ENCODE results near the gene RGS5. TPM values are rescaled to one million over a fixed set of nuclear protein-coding genes. Genes with fewer than 3 reads are reported as not detected.
A peak's percentile ranks its signal among the peaks of the same experiment; 100 is the strongest.

Gene RGS5
- total and polyA plus RNA-seq, 7 donors, result 2.8 to 285 (median 155) TPM

DNA sequence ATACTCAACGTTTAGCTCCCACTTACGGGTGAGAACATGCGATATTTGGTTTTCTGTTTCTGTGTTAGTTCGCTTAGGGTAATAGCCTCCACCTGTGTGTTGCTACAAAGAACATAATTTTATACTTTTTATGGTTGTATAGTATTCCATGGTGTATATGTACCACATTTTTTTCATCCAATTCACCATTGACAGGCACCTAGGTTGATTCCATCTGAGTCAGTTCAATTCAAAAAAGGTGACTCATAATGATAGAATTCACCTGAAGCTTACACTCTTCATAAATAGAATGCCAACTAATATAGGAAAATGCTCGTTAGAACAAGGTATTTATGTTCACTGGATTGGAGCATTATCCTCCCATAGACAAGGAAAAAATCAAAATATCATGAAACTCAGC, 95.1 kb downstream of the RGS5 start:
- Histone ChIP-seq H3K27ac (no peak overlapping the region), H3K4me3 (no peak overlapping the region), H3K36me3 (no peaks in the 10 kb centered on the region), H3K27me3 (no peaks in the 10 kb centered on the region), H3K9me3 (no peaks in the 10 kb centered on the region), H3K4me1 (peaks cover 0 to 34% (median 24%) of the 10 kb centered on the region in 4 donors)
- no peak for TF ChIP-seq POLR2A (IDR thresholded peaks at IDR 0.05)
- no peak for TF ChIP-seq POLR2AphosphoS5 (IDR thresholded peaks at IDR 0.05)
- no peak for TF ChIP-seq EP300 (IDR thresholded peaks at IDR 0.05)
- TF ChIP-seq, protein P1, sequence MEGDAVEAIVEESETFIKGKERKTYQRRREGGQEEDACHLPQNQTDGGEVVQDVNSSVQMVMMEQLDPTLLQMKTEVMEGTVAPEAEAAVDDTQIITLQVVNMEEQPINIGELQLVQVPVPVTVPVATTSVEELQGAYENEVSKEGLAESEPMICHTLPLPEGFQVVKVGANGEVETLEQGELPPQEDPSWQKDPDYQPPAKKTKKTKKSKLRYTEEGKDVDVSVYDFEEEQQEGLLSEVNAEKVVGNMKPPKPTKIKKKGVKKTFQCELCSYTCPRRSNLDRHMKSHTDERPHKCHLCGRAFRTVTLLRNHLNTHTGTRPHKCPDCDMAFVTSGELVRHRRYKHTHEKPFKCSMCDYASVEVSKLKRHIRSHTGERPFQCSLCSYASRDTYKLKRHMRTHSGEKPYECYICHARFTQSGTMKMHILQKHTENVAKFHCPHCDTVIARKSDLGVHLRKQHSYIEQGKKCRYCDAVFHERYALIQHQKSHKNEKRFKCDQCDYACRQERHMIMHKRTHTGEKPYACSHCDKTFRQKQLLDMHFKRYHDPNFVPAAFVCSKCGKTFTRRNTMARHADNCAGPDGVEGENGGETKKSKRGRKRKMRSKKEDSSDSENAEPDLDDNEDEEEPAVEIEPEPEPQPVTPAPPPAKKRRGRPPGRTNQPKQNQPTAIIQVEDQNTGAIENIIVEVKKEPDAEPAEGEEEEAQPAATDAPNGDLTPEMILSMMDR (IDR thresholded peaks at IDR 0.05), result no peak
- intact Hi-C loops (cut with DNase I), result no loop called here
- no peak for DNase-seq
- WGBS, 2 donors, result 92% methylated on average over 5 of the region's 5 CpGs

DNA sequence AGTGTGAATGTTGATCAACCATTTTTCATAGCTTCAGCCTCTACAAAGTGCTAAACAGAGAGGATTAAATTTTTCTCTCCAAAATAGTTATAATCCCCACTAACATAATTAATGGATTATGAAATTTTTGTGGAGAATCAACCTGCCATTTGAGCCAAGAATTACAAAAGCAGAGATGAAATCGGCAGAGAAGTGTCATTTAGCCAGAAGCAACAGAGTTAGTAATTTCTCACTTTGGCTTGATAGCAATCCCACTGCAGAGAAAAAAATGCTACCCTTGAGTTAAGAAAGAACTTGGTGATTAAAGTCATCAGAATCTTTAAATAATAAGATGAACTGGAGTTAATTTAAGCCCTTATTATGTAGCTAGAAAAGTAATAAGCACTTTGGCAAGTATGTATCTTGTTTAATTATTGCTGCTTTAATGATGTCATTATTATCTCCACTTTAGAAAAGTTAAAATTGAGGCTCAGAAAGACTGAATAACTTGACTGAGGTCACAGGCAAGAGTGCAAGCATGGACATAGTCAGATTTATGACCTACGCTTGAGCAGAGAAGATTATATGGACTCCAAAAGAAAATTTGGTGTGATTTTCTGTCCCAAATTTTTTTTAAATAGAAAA, 96.2 kb downstream of the RGS5 start:
- TF ChIP-seq, protein P1 (IDR thresholded peaks at IDR 0.05), result no peak
- TF ChIP-seq EP300 (IDR thresholded peaks at IDR 0.05) (no peak), POLR2A (IDR thresholded peaks at IDR 0.05) (no peak)
- no peaks in the 10 kb centered on the region for H3K36me3 ChIP-seq
- peaks cover 0 to 34% (median 24%) of the 10 kb centered on the region in 4 donors for H3K4me1 ChIP-seq
- intact Hi-C loops (cut with DNase I), result no loop called here
- no peak for DNase-seq
- WGBS, 2 donors, result 71 to 75% methylated on average over 2 of the region's 2 CpGs
- peak overlapping the region in 1 of 4 donors; percentile 15 for H3K27ac ChIP-seq
- no peaks in the 10 kb centered on the region for H3K27me3 ChIP-seq
- H3K9me3 ChIP-seq, result no peaks in the 10 kb centered on the region
- no peak overlapping the region for H3K4me3 ChIP-seq

DNA sequence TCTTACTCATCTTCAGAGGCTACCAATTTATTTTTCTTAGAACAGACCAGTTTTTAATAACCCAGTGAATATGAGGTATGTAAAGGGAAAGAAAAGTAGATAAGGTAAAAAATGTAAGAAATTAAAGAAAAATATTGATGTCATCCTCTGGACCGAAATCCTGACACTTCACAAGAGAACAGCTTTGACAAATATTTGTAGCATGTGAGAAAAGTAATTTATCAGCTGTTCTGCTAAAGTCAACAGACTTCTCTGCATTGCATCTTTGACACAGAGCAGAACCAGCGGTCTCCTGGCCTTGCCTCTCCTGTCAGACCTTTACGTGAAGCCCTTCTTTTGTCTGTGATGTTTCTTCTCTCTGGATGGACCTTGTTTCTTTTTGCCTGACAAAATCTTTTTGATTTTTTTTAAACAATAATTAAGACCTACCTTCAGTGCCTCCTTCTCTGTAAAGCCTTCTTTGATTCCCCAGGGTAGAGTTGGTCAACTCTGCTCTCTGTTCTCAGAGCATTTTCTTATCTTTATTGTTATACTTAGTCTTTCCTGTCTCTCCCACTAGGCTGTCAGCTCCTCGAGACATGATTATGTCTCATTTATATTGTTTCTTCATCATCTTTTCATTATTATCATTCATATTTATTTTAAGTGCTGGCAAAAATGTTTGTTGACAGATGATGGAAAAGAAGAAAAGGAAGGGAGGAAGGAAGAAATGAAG, 98.2 kb downstream of the RGS5 start:
- intact Hi-C loops (cut with DNase I), result no loop called here
- H3K27ac ChIP-seq, result peak overlapping the region; percentile 46 to 68 (median 58)
- no peaks in the 10 kb centered on the region for H3K27me3 ChIP-seq
- TF ChIP-seq POLR2AphosphoS5 (IDR thresholded peaks at IDR 0.05) (peak; percentile 21 to 79 (median 71)), EP300 (IDR thresholded peaks at IDR 0.05) (no peak), POLR2A (IDR thresholded peaks at IDR 0.05) (no peak)
- no peaks in the 10 kb centered on the region for H3K36me3 ChIP-seq
- no peak for DNase-seq
- 50 to 58% methylated on average over 4 of the region's 4 CpGs for WGBS, 2 donors
- peaks cover 0 to 34% (median 24%) of the 10 kb centered on the region in 4 donors for H3K4me1 ChIP-seq
- no peak overlapping the region for H3K4me3 ChIP-seq
- no peaks in the 10 kb centered on the region for H3K9me3 ChIP-seq

DNA sequence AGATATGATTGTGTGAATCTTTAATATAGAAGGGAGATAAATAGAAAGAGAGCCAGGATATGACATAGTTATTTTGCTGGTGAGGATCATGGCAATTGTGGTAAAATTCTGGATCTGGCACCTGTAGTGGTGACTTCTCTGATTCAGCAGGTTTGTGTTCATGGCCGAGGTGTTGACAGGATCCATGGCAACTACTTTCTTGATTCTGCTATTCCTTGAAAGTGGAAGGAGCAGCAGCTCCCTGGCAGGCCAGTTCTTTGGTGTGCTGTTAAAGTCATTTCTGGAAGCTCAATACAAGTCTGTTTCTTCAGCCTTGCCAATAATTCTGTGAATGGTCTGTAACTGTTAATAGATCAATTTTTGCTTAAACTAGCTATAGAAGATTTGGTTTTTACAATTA, 100.1 kb downstream of the RGS5 start:
- TF ChIP-seq EP300 (IDR thresholded peaks at IDR 0.05) (no peak), POLR2AphosphoS5 (IDR thresholded peaks at IDR 0.05) (no peak), POLR2A (IDR thresholded peaks at IDR 0.05) (no peak)
- TF ChIP-seq, protein P1 (IDR thresholded peaks at IDR 0.05), result no peak
- WGBS, 2 donors, result 48 to 74% methylated on average over 1 of the region's 1 CpG

DNA sequence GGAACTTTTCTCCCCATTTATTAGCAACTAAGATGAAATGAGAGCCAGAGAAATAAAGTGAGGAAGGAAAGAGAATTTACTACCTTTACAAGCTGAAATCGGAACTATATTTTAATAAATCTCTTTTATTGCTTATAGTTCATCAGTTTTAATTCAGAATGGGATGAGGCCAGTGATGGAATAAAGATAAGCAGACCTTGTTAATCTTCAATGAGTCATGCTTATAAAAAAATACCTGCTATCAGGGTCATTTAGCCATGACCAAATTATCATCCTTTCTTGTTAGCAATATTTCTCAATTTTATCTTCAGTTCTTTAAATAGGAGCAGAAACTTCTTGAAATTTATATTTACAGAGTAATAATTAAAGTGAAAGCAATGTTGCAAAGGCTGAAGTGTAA, 107.5 kb downstream of the RGS5 start:
- WGBS, 2 donors, result 56 to 84% methylated on average over 1 of the region's 1 CpG

More for the DNA sequence above, 100.1 kb downstream of the RGS5 start:
- Histone ChIP-seq H3K36me3 (no peaks in the 10 kb centered on the region), H3K9me3 (no peaks in the 10 kb centered on the region), H3K27me3 (no peaks in the 10 kb centered on the region), H3K4me1 (peaks cover 0 to 34% (median 24%) of the 10 kb centered on the region in 4 donors), H3K27ac (peak overlapping the region in 3 of 4 donors; percentile 3 to 30 (median 11)), H3K4me3 (no peak overlapping the region)
- DNase-seq, result no peak
- intact Hi-C loops (cut with DNase I), result no loop called here

More for the DNA sequence above, 107.5 kb downstream of the RGS5 start:
- no peaks in the 10 kb centered on the region for H3K9me3 ChIP-seq
- no peaks in the 10 kb centered on the region for H3K27me3 ChIP-seq
- H3K4me3 ChIP-seq, result no peak overlapping the region
- no peak overlapping the region for H3K27ac ChIP-seq
- no peak for DNase-seq
- H3K36me3 ChIP-seq, result no peaks in the 10 kb centered on the region
- no peaks in the 10 kb centered on the region for H3K4me1 ChIP-seq
- TF ChIP-seq POLR2A (IDR thresholded peaks at IDR 0.05), result no peak
- no peak for TF ChIP-seq EP300 (IDR thresholded peaks at IDR 0.05)
- TF ChIP-seq, protein P1 (IDR thresholded peaks at IDR 0.05), result no peak
- TF ChIP-seq POLR2AphosphoS5 (IDR thresholded peaks at IDR 0.05), result no peak
- intact Hi-C loops (cut with DNase I), result no loop called here

Measured in sigmoid colon (tissue), 7 donors.